GM23338 (cell line): ENCODE results near the gene PIM3.

Experiments
- CREB1 ChIP-seq: fragments of 250-450 bp; sonication (Bioruptor Pico); IDR thresholded peaks from 2 replicates; pipeline ENCODE4 v1.5.0; 2020; ENCODE audit warnings: low read depth, mild to moderate bottlenecking, moderate library complexity
- CTCF ChIP-seq, 2 experiments: fragments of 200-600 bp in 1 of 2; sonication (generic) in 1 of 2; conservative IDR thresholded peaks; 2 replicates each; pipeline versions ENCODE4 v1.5.1 to v1.6.1; 2016 to 2017; ENCODE audit warnings: antibody characterized with exemption in 2 of 2, low read depth in 2 of 2, mild to moderate bottlenecking in 2 of 2, moderate library complexity in 1 of 2
- EZH2 ChIP-seq: fragments of 200-600 bp; sonication (generic); IDR thresholded peaks from one replicate; pipeline ENCODE4 v1.8.0; 2017; ENCODE audit warnings: antibody characterized with exemption, mild to moderate bottlenecking, low read depth; ENCODE audit not compliant: unreplicated experiment
- POLR2AphosphoS5 ChIP-seq: IDR thresholded peaks from 2 replicates; pipeline ENCODE4 v1.6.1; 2016; ENCODE audit warnings: antibody characterized with exemption, low read depth
- REST ChIP-seq: IDR thresholded peaks from one replicate; pipeline ENCODE4 v1.6.1; 2018; ENCODE audit warnings: antibody characterized with exemption; ENCODE audit not compliant: unreplicated experiment

GRCh38 chr22:49928185-49928495, 32.4 kb upstream of the PIM3 start:
- TF ChIP-seq CREB1 (CRISPR knock-in tag): no peak
- no peak for TF ChIP-seq EZH2
- no peak for TF ChIP-seq CTCF (conservative IDR thresholded peaks at IDR 0.05; ENCODE audit: low read depth in 2 of 2)
- no peak for TF ChIP-seq POLR2AphosphoS5
- no peak for TF ChIP-seq REST
